K562 (cell line): ENCODE measurements around the gene ATL2. TPM values are rescaled to one million over a fixed set of nuclear protein-coding genes. Genes with fewer than 3 reads are reported as not detected.

ENCODE experiments used
- ETV1 ChIP-seq: fragments of 450-650 bp; conservative IDR thresholded peaks from 2 replicates; pipeline ENCODE4 v1.6.1; 2016; ENCODE audit warnings: missing genetic modification characterization, control low read depth, low read depth, missing compliant biosample characterization
- FOXO4 ChIP-seq: fragments of 450-650 bp; formaldehyde crosslinking; IDR thresholded peaks from 2 replicates; pipeline ENCODE4 v1.4.0; 2020; ENCODE audit warnings: mild to moderate bottlenecking, moderate library complexity
- MGA ChIP-seq: fragments of 450-650 bp; IDR thresholded peaks from 2 replicates; pipeline ENCODE4 v1.6.1; 2016; ENCODE audit warnings: mild to moderate bottlenecking, moderate library complexity
- NFE2 ChIP-seq: IDR thresholded peaks from 2 replicates; pipeline ENCODE4 v1.6.1; 2014; ENCODE audit warnings: antibody characterized with exemption, low read depth
- SRSF1 ChIP-seq: fragments of 200-400 bp; formaldehyde crosslinking; IDR thresholded peaks from 2 replicates; pipeline ENCODE4 v1.6.1; 2017; ENCODE audit warnings: mild to moderate bottlenecking, low read depth, low read length, moderate library complexity
- TEAD4 ChIP-seq, 2 experiments: sonication (generic) in 1 of 2; formaldehyde crosslinking in 1 of 2; IDR thresholded peaks; 2 replicates each; pipeline versions ENCODE4 v1.6.1 to v1.8.0; 2012 to 2022; ENCODE audit warnings: borderline replicate concordance in 1 of 2, inconsistent platforms in 1 of 2, low read length in 1 of 2, mild to moderate bottlenecking in 1 of 2, missing genetic modification reagents in 1 of 2
- ZNF740 ChIP-seq, 3 experiments: fragments of 200-800 bp in 1 of 3; sonication (Bioruptor generic) in 1 of 3; sonication (generic) in 1 of 3; formaldehyde crosslinking in 1 of 3; IDR thresholded peaks; 2 replicates each; pipeline versions ENCODE4 v1.6.1 to v1.8.0; 2016 to 2022; ENCODE audit warnings: mild to moderate bottlenecking in 2 of 3, missing compliant biosample characterization in 2 of 3, missing genetic modification characterization in 2 of 3, missing genetic modification reagents in 1 of 3
- polyA plus RNA-seq, 8 experiments: library from polyadenylated mRNA; depleted of rRNA in 4 of 8; stranded (reverse) in 5 of 8; unstranded in 3 of 8; fragments of >200 nt; fragmentation: Nextera tagmentation in 2 of 8; fragmentation: Illumina TruSeq in 1 of 8; extraction: Ambion mirVana in 2 of 8; extraction: Trizol in 1 of 8; gene quantifications; 2 replicates each; pipeline versions ENCODE4 v1.2.1 to v1.2.3, GENCODE V29; 2011 to 2014; ENCODE audit warnings: inconsistent platforms in 1 of 8, missing spikeins in 1 of 8
- total RNA-seq, 7 experiments: library from RNA; depleted of rRNA in 6 of 7; stranded (reverse); fragments of >200 nt in 6 of 7; fragmentation: Illumina TruSeq in 2 of 7; extraction: Trizol in 2 of 7; gene quantifications; 2 replicates each; pipeline versions ENCODE4 v1.2.1 to v1.2.3, GENCODE V29; 2011 to 2021; ENCODE audit warnings: low replicate concordance in 1 of 7

ATL2 gene
- total and polyA plus RNA-seq, 9 of the 15 experiments (the other 6 are each of a cell fraction or from before 2014, with no cell fraction given), result 12.0 to 80.8 (median 70.2) TPM

GRCh38 chr2:38370664-38371063 is 6.4 kb downstream of the ATL2 start (continued):
- TF ChIP-seq MGA (no peak), ZNF740 (CRISPR knock-in tag; IDR thresholded peaks at IDR 0.05) (peak; percentile 84), ZNF740 (tag; IDR thresholded peaks at IDR 0.05) (no peak), FOXO4 (CRISPR knock-in tag) (no peak), NFE2 (no peak), ETV1 (tag) (no peak), TEAD4 (IDR thresholded peaks at IDR 0.05; ENCODE audit: low read length) (no peak), TEAD4 (CRISPR knock-in tag; IDR thresholded peaks at IDR 0.05; ENCODE audit: borderline replicate concordance) (no peak), SRSF1 (no peak)
